ENCODE results near the gene GGNBP2. TPM values are rescaled to one million over a fixed set of nuclear protein-coding genes. Genes with fewer than 3 reads are reported as not detected.

GGNBP2 gene
- total and polyA plus RNA-seq, 2 of the 8 experiments (the other 6 are each of a cell fraction or from before 2014, with no cell fraction given) = 29.2 to 35.8 TPM

- Histone ChIP-seq H3K23me2 (ENCODE audit: low read depth, low read length) (peaks cover 10% of the 10 kb centered on the region), H3K36me3 (ENCODE audit: control insufficient read depth in 2 of 4, insufficient read depth in 4 of 4, low read length in 3 of 4) (peaks cover 0 to 2% (median 0%) of the 10 kb centered on the region in 4 experiments; a peak in 2 of 8 replicates), H4K20me1 (replicated peaks in 1 of 2; ENCODE audit: control insufficient read depth in 1 of 2, insufficient read depth in 2 of 2, low read length in 2 of 2) (peaks cover 2 to 5% of the 10 kb centered on the region in 2 experiments), H3K79me2 (ENCODE audit: control insufficient read depth in 1 of 2, insufficient read depth in 2 of 2, low read length in 2 of 2) (peaks cover 2 to 26% of the 10 kb centered on the region in 2 experiments; a peak in 2 of 4 replicates), H3K9me3 (ENCODE audit: insufficient read depth in 2 of 2, low read depth in 1 of 2, low read length in 1 of 2) (no peaks in the 10 kb centered on the region), H3K4me3 (ENCODE audit: extremely low read depth in 1 of 4, insufficient read depth in 2 of 4, low read depth in 3 of 4, low read length in 4 of 4) (peak within 1 kb of the TSS; percentile 75 to 94 (median 86)), H2BK20ac (ENCODE audit: low read length) (no peak within 1 kb of the TSS), H3K27me3 (replicated peaks in 1 of 4; ENCODE audit: control insufficient read depth in 3 of 4, extremely low read depth in 1 of 4, insufficient read depth in 3 of 4, low read length in 3 of 4) (no peaks in the 10 kb centered on the region), H2AFZ (ENCODE audit: low read length) (peak within 1 kb of the TSS; percentile 15; the same call in 1 of the 2 replicates), H3K4me2 (ENCODE audit: insufficient read depth in 1 of 2, low read depth in 2 of 2, low read length in 2 of 2) (peak within 1 kb of the TSS; percentile 91 to 95), H3K56ac (replicated peaks; ENCODE audit: insufficient read length, low read depth, low read length) (peak within 1 kb of the TSS; percentile 48), H2BK12ac (ENCODE audit: low read depth, low read length) (peak within 1 kb of the TSS; percentile 81), H2BK15ac (ENCODE audit: low read length) (0 out of 2 replicates have a peak within 1 kb of the TSS, but pooled peaks have one; percentile 72), H4K91ac (replicated peaks; ENCODE audit: insufficient read length, low read length) (peak within 1 kb of the TSS; percentile 66), H2BK5ac (ENCODE audit: low read depth, low read length) (peak within 1 kb of the TSS; percentile 95), H3K18ac (ENCODE audit: extremely low read depth, low read length) (peak within 1 kb of the TSS; percentile 95), H3K9ac (replicated peaks in 1 of 4; ENCODE audit: extremely low read depth in 1 of 4, low read depth in 3 of 4, low read length in 3 of 4) (peak within 1 kb of the TSS; percentile 39 to 81 (median 70)), H3K79me1 (ENCODE audit: low read depth, low read length) (peaks cover 8% of the 10 kb centered on the region), H3K23ac (ENCODE audit: insufficient read length) (no peak within 1 kb of the TSS), H2AK5ac (ENCODE audit: low read depth, low read length) (no peak within 1 kb of the TSS; the same call in 1 of the 2 replicates), H4K8ac (ENCODE audit: extremely low read depth, insufficient read depth, low read length) (peak within 1 kb of the TSS; percentile 90), H4K5ac (ENCODE audit: insufficient read length, low read depth, low read length) (peak within 1 kb of the TSS; percentile 65), H3K14ac (ENCODE audit: insufficient read length) (no peak within 1 kb of the TSS), H3K4ac (replicated peaks; ENCODE audit: insufficient read length, low read depth, low read length) (peak within 1 kb of the TSS; percentile 45), H3K27ac (ENCODE audit: low read depth, low read length) (peak within 1 kb of the TSS; percentile 57; the same call in 1 of the 2 replicates), H3K4me1 (replicated peaks in 1 of 4; ENCODE audit: control insufficient read depth in 3 of 4, insufficient read depth in 4 of 4, low read length in 3 of 4) (peaks cover 3 to 15% (median 9%) of the 10 kb centered on the region in 4 experiments), H2BK120ac (replicated peaks; ENCODE audit: low read depth, low read length) (no peak within 1 kb of the TSS)
- CTCF ChIA-PET (ENCODE audit: partially characterized antibody) = interaction anchor here (0.6 to 5.6 kb wide), 15 partner anchors 8 to 690 kb away, joined by 3 to 84 read pairs (median 5); partner anchors contain the start of genes DHRS11, MYO19 and PIGW
- 3% methylated on average over 60 of the region's 60 CpGs; no CpG with 5 or more reads in 1 of the 2 experiments for WGBS, 2 experiments (ENCODE audit: extremely low coverage in 1 of 2, insufficient coverage in 1 of 2, insufficient read length in 1 of 2, insufficient replicate concordance in 2 of 2, low coverage in 1 of 2, low lambda C conversion rate in 2 of 2, missing lambda C conversion rate in 1 of 2)
- POLR2A ChIA-PET (ENCODE audit: partially characterized antibody) = interaction anchor here (0.7 to 5.0 kb wide), 17 partner anchors 8 to 1008 kb away, joined by 3 to 55 read pairs (median 3); partner anchors contain the start of genes DHRS11, PIGW and SYNRG
- peak; percentile 90 to 93 for DNase-seq (ENCODE audit: low read depth in 1 of 2, low spot score in 2 of 2)
- no peak for FAIRE-seq
- no peak; the same call in 1 of the 2 replicates for TF ChIP-seq YY1 (IDR thresholded peaks at IDR 0.05; ENCODE audit: low read depth, low read length)
- TF ChIP-seq SAP30 (IDR thresholded peaks at IDR 0.05; ENCODE audit: insufficient read depth, insufficient replicate concordance, low read length) = peak; percentile 47
- no peak for TF ChIP-seq TAF7 (optimal IDR thresholded peaks at IDR 0.05; ENCODE audit: borderline replicate concordance, low read depth, low read length)
- no peak for TF ChIP-seq SUZ12 (IDR thresholded peaks at IDR 0.05; ENCODE audit: low read length)
- TF ChIP-seq EGR1 (IDR thresholded peaks at IDR 0.05; ENCODE audit: borderline replicate concordance, low read depth, low read length) = no peak
- TF ChIP-seq NANOG (IDR thresholded peaks at IDR 0.05; ENCODE audit: insufficient read depth, low read depth, low read length, poor library complexity, severe bottlenecking) = no peak
- no peak for TF ChIP-seq RFX5 (IDR thresholded peaks at IDR 0.05; ENCODE audit: borderline replicate concordance, low read depth, low read length)
- TF ChIP-seq NRF1 (IDR thresholded peaks at IDR 0.05; ENCODE audit: low read depth, low read length) = peak; percentile 70
- peak; percentile 73 for TF ChIP-seq ASH2L (IDR thresholded peaks at IDR 0.05; ENCODE audit: low read length)
- TF ChIP-seq POLR2AphosphoS5 (IDR thresholded peaks at IDR 0.05; ENCODE audit: low read depth, low read length) = peak; percentile 68
- TF ChIP-seq CREB1 (IDR thresholded peaks at IDR 0.05) = peak; percentile 72
- TF ChIP-seq FOSL1 (IDR thresholded peaks at IDR 0.05; ENCODE audit: insufficient read depth, low read depth, low read length) = no peak
Measured at GRCh38 chr17:36601303-36602029, 56.7 kb downstream of the GGNBP2 start, which contains the start of gene MRM1. Gene MRM1, plus strand, starts transcription at chr17:36601583. Its CDS starts 228 bp downstream, at chr17:36601811.
